GM19438 (cell line): ENCODE results near the gene UBE2O.
"Not testable (repeated sequence)": the region's sequence is repeated elsewhere in the genome, so short reads cannot be mapped to it uniquely, and the experiment has no call there.

Experiments used
- ATAC-seq: cut with Tn5 transposase; IDR thresholded peaks from one replicate; pipeline ENCODE4 v1.9.1; 2021; ENCODE audit warnings: low read depth; ENCODE audit not compliant: unreplicated experiment

The UBE2O gene

GRCh38 chr17:76381633-76382350 is 71.2 kb downstream of the UBE2O start:
- no peak for ATAC-seq

- ATAC-seq, result no peak
Observed at GRCh38 chr17:76379646-76380376, 73.1 kb downstream of the UBE2O start.

GRCh38 chr17:76379275-76379641 is 73.7 kb downstream of the UBE2O start:
- ATAC-seq, result no peak

GRCh38 chr17:76378548-76379274 is 74.2 kb downstream of the UBE2O start:
- no peak for ATAC-seq

- no peak for ATAC-seq
Observed at GRCh38 chr17:76376318-76377133, 76.4 kb downstream of the UBE2O start.

- no peak for ATAC-seq
Observed at GRCh38 chr17:76371656-76372628, 81.0 kb downstream of the UBE2O start.

GRCh38 chr17:76370261-76370993 is 82.5 kb downstream of the UBE2O start:
- no peak for ATAC-seq

GRCh38 chr17:76369804-76370203 is 83.1 kb downstream of the UBE2O start:
- no peak for ATAC-seq

- no peak for ATAC-seq
Observed at GRCh38 chr17:76369379-76369778, 83.6 kb downstream of the UBE2O start.

GRCh38 chr17:76368545-76368944 is 84.4 kb downstream of the UBE2O start:
- ATAC-seq, result no peak

- ATAC-seq, result no peak
Observed at GRCh38 chr17:76367642-76368041, 85.3 kb downstream of the UBE2O start.

GRCh38 chr17:76366247-76366646 is 86.7 kb downstream of the UBE2O start:
- ATAC-seq, result no peak

GRCh38 chr17:76365256-76365903 is 87.6 kb downstream of the UBE2O start:
- ATAC-seq, result no peak

- ATAC-seq, result no peak
Observed at GRCh38 chr17:76363107-76363842, 89.7 kb downstream of the UBE2O start.

GRCh38 chr17:76360461-76360860 is 92.5 kb downstream of the UBE2O start:
- no peak for ATAC-seq

- not testable (repeated sequence) for ATAC-seq
Observed at GRCh38 chr17:76359776-76360175, 93.2 kb downstream of the UBE2O start.

- no peak for ATAC-seq
Observed at GRCh38 chr17:76359375-76359774, 93.6 kb downstream of the UBE2O start.
